Measurements from ENCODE around the gene PLA2G3.

Gene PLA2G3

GRCh38 chr22:31148488-31148887, 8.2 kb upstream of the PLA2G3 start:
- no peak for DNase-seq

GRCh38 chr22:31144223-31144622, 3.9 kb upstream of the PLA2G3 start:
- peak; percentile 43 for DNase-seq

DNA sequence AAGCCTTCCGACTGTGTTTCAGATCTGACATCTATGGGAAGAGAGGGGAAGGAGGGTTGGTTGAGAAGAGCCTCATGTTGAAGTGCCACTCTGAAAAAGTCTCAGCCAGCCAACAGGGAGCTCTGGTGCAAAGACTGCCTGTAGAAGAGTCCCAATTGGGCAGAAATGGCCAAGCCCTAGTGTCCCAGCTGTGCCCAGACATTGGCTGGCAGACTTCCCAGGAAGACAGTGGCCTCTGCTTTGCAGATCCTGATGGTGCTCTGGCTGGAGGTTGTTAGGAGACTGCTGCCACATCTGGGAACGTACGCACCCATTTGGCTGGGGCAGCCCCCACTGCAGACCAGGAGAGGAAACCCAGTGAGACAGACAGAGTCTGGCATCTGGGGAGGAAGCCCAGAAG, 3.2 kb upstream of the PLA2G3 start:
- no peak for DNase-seq

DNA sequence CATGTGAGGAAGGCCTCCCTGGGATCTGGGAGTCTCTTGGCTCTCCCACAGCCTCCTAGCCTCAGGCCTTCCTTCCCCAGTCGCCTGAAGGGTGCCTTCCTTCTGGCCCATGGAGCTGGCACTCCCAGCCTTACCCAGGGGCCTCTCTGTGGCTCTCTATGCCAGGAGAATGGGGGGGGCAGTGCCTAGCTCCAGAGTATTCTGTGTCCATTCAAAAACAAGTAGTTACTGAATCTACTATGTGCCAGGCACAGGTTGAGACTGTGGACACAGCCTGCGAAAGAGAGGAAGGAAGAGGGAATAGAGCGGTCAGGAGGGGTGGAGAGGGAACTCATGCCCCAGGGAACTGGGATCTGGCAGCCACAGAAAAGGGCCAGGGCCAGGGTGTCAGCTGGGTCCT, 2.7 kb upstream of the PLA2G3 start:
- DNase-seq: no peak

- no peak for DNase-seq
Observed at GRCh38 chr22:31142285-31142684, 2.0 kb upstream of the PLA2G3 start.

DNA sequence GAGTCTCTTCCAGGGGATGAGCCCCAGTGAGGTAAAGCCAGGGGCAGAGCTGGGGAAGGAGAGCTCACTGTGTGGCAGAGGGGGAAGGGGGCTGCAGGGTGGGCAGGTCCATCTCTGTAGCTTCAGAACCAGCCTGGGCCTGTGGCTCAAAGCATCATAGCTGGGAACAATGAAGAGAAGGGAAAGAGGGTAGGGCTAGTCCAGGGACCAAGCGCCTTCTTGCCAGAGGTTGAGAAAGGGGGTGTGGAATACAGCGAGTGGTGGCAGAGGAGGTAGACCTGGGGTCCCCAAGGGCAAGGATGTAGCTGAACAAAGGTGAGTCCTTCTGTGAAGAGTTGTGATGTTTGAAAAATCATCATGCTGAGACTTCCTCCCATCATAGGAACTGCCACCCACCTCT, 1.2 kb upstream of the PLA2G3 start:
- DNase-seq: no peak

DNA sequence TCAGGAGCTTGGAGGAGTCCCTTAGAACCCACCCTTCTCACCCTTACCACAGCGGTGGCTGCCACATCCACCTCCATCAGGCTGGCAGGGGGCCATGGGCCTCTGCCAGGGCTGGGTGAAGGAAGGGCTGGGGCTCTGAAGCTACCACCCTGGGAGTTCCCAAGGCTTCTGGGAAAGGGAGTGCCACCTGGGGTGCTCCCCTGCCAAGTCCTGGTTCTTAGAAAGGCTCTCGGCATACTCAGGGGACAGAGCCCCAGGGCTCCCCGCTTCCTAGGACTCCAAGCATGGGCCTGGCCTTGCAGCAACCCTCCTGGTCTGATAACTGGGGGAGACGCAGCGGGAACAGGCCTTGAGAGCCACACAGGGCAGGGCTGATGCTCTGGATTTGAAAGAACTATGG, 438 bp upstream of the PLA2G3 start:
- DNase-seq: no peak

DNA sequence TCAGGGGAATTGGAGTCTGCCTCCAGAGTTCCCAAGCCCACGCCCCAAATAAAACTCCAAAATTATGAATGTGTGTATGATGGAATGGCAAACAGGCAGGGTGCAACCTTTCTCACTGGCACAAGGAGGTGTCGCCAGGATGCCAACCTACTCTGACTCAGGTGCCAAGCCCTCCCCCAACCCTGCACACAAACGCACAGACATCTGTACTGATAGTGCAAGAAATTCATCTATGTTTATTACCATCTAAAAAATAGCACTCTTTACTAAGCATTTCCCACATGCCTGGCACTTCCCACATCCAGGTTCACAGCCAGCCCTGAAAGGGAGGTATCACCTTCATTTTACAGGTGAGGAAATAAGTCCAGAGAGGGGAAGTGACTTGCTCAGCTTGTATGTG, 1.2 kb downstream of the PLA2G3 start:
- no peak for DNase-seq

- DNase-seq: no peak
Observed at GRCh38 chr22:31138126-31138525, 2.2 kb downstream of the PLA2G3 start.

DNA sequence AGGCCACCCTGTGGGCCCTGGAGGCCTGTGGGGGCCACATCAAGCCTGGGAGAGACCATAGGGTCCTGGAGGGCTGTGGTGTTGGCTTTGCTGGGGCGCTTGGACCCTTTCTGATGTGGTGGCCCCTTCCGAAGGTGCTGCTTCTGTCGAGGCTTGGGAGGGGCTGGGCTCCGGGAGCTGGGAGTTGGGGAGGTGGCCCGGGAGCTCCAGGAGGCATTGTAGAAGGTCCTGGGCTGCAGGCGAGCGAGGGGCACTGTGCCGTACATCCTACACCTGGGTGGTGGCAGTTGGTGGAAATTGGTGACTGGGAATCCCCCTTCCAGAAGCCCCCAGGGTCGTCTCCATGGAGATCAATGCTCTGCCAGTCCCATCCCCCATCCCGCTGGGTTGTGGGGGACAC, 2.6 kb downstream of the PLA2G3 start:
- DNase-seq: no peak

GRCh38 chr22:31136711-31137110, 3.6 kb downstream of the PLA2G3 start:
- no peak for DNase-seq

GRCh38 chr22:31136155-31136554, 4.2 kb downstream of the PLA2G3 start:
- DNase-seq: no peak

- no peak for DNase-seq
Observed at GRCh38 chr22:31135706-31136105, 4.6 kb downstream of the PLA2G3 start.

DNA sequence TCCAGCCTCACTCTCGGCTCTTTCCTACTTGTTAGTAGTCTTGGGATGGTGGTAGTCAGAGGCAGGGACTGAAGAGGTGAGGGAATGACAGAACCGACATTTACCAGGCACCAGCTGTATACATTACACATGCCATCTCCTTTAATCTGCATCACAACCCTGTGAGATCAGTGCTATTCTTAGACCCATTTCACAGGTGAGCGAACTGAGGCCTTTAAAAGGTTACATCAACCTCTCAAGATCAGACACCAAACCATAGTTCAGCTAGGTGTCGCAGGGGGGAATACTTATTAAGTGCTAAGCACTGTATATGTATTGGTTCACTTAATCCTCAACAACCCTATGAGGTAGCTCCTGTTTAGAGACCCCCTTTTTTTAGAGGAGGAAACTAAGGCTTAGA, 5.6 kb downstream of the PLA2G3 start:
- DNase-seq: no peak

GRCh38 chr22:31133911-31134310, 6.4 kb downstream of the PLA2G3 start:
- no peak for DNase-seq

DNA sequence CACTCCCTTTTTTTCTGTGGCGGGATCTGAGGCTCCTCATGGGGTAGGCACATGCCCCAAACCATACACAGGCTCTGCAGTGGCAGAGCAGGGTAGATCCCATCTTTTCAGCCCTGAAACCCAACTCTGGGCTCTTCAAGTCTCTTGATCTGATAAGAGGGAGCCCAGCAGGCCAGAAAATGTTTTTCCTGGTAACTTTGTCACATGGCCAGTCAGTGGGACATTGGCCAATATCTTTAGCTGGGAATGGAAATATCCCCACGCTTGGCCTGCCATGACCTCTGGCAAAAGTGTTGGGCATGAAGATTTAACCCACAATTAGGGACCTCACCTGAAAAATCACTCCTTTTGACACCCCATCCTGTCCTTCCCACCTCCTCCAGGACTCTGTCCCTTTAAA, 9.4 kb downstream of the PLA2G3 start:
- DNase-seq: no peak

GRCh38 chr22:31128156-31128555, 12.2 kb downstream of the PLA2G3 start:
- no peak for DNase-seq

GRCh38 chr22:31127181-31127772, 13.0 kb downstream of the PLA2G3 start:
- DNase-seq: no peak

GRCh38 chr22:31126869-31127175, 13.5 kb downstream of the PLA2G3 start:
- DNase-seq: no peak

DNA sequence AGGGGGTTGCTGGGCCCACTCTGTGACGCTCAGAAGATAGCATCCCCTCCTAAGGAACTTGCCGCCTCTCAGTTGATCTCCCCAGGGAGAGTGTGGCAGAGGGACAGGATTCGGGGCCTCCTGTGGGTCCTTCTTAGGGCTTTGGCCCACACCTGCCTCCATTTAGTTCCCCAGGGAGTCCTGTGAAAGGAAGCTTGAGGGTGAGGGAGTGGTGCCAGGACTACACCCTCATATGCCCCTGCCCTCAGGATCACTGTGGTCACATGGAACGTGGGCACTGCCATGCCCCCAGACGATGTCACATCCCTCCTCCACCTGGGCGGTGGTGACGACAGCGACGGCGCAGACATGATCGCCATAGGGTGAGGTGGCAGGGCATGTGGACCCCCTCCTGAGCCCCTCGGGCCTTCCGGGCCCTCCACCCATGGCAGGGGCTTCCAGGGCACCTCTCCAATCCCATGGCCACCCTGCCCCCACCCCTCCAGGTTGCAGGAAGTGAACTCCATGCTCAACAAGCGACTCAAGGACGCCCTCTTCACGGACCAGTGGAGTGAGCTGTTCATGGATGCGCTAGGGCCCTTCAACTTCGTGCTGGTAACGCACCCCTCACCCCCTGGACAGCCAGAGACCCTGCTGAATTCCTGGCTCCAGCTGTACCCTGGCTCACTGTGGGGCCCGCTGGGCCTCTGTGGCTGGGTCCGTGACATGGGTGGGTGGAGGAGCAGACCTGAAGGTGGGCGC, 14.0 kb downstream of the PLA2G3 start:
- DNase-seq: peak; percentile 9

- DNase-seq: no peak
Observed at GRCh38 chr22:31125521-31126117, 14.7 kb downstream of the PLA2G3 start.

GRCh38 chr22:31124811-31125465, 15.4 kb downstream of the PLA2G3 start:
- no peak for DNase-seq

GRCh38 chr22:31124290-31124689, 16.0 kb downstream of the PLA2G3 start:
- no peak for DNase-seq

DNA sequence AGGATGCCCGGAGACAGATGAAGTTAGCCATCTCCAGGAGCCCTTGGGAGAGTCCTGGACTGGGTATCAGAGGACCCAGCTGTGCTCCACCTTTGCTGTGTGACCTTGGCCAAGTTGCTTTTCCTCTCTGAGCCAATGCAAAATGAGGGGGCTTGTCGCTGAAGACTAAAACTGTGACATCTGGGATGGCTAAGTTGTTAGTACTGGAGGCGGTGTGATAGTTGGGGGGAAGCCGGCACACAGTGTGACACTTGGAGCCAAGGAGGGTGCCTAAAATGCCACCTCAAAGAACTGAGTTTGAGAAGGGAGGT, 17.1 kb downstream of the PLA2G3 start:
- no peak for DNase-seq
